GM23338 (cell line): ENCODE data around the gene CCDC157. TPM values are rescaled to one million over a fixed set of nuclear protein-coding genes. Genes with fewer than 3 reads are reported as not detected.

Source experiments
- ATAC-seq: fragments of 200-7000 bp; cut with Tn5 transposase; 3 replicates; pipeline ENCODE4 v1.9.1; 2020
- DNase-seq: peaks from one replicate; pipeline ENCODE4 v3.0.0-alpha.2; 2015; ENCODE audit warnings: low spot score
- H2AFZ ChIP-seq: fragments of 200-600 bp; sonication (generic); 2 replicates; pipeline ENCODE4 v1.8.0; 2016; ENCODE audit warnings: antibody characterized with exemption, mild to moderate bottlenecking, moderate library complexity
- H3F3A ChIP-seq: fragments of 200-600 bp; sonication (generic); replicated peaks from 2 replicates; pipeline ENCODE4 v1.8.0; 2017; ENCODE audit warnings: antibody characterized with exemption, mixed run types, low read depth
- H3K27ac ChIP-seq: fragments of 200-600 bp; sonication (generic); 2 replicates; pipeline ENCODE4 v1.6.1; 2016; ENCODE audit warnings: low read depth
- H3K27me3 ChIP-seq: fragments of 200-600 bp; sonication (generic); 2 replicates; pipeline ENCODE4 v1.8.0; 2016; ENCODE audit warnings: mild to moderate bottlenecking, mixed run types, moderate library complexity; ENCODE audit not compliant: insufficient read depth
- H3K36me3 ChIP-seq: fragments of 200-600 bp; sonication (generic); 2 replicates; pipeline ENCODE4 v1.8.0; 2016; ENCODE audit warnings: mild to moderate bottlenecking; ENCODE audit not compliant: insufficient read depth
- H3K4me1 ChIP-seq: fragments of 200-600 bp; sonication (generic); 2 replicates; pipeline ENCODE4 v1.8.0; 2016; ENCODE audit warnings: mild to moderate bottlenecking, moderate library complexity; ENCODE audit not compliant: insufficient read depth
- H3K4me2 ChIP-seq: fragments of 200-600 bp; sonication (generic); 2 replicates; pipeline ENCODE4 v1.7.1; 2017; ENCODE audit warnings: mixed run types
- H3K4me3 ChIP-seq: fragments of 200-600 bp; sonication (generic); 2 replicates; pipeline ENCODE4 v1.6.1; 2016; ENCODE audit warnings: mixed run types
- H3K79me2 ChIP-seq: fragments of 200-600 bp; sonication (generic); replicated peaks from 2 replicates; pipeline ENCODE4 v1.8.0; 2017; ENCODE audit warnings: mild to moderate bottlenecking; ENCODE audit not compliant: insufficient read depth
- H3K9me2 ChIP-seq: fragments of 200-600 bp; sonication (generic); 2 replicates; pipeline ENCODE4 v1.8.0; 2017; ENCODE audit not compliant: insufficient read depth
- H4K20me1 ChIP-seq: fragments of 200-600 bp; sonication (generic); replicated peaks from 2 replicates; pipeline ENCODE4 v1.8.0; 2017; ENCODE audit warnings: mild to moderate bottlenecking; ENCODE audit not compliant: insufficient read depth
- H3K27ac Mint-ChIP-seq: 2 replicates; pipeline ENCODE4 v1.8.0; 2020; ENCODE audit warnings: inconsistent platforms, mild to moderate bottlenecking, moderate library complexity, mixed read lengths
- H3K27me3 Mint-ChIP-seq: 3 replicates; pipeline ENCODE4 v1.8.0; 2022; ENCODE audit warnings: low read depth, mild to moderate bottlenecking, moderate library complexity, mixed read lengths, inconsistent platforms; ENCODE audit not compliant: insufficient read depth, poor library complexity
- H3K36me3 Mint-ChIP-seq: 3 replicates; pipeline ENCODE4 v1.8.0; 2021; ENCODE audit warnings: low read depth, mild to moderate bottlenecking, inconsistent platforms, moderate library complexity, mixed read lengths
- H3K4me1 Mint-ChIP-seq: 3 replicates; pipeline ENCODE4 v1.8.0; 2020; ENCODE audit warnings: mild to moderate bottlenecking, inconsistent platforms, mixed read lengths
- H3K4me3 Mint-ChIP-seq: 3 replicates; pipeline ENCODE4 v1.8.0; 2021; ENCODE audit warnings: moderate library complexity, mild to moderate bottlenecking, inconsistent platforms, mixed read lengths
- H3K9me3 Mint-ChIP-seq: 3 replicates; pipeline ENCODE4 v1.8.0; 2020; ENCODE audit warnings: moderate library complexity, mild to moderate bottlenecking, inconsistent platforms, mixed read lengths
- CTCF ChIP-seq, 2 experiments: fragments of 200-600 bp in 1 of 2; sonication (generic) in 1 of 2; conservative IDR thresholded peaks; 2 replicates each; pipeline versions ENCODE4 v1.5.1 to v1.6.1; 2016 to 2017; ENCODE audit warnings: antibody characterized with exemption in 2 of 2, low read depth in 2 of 2, mild to moderate bottlenecking in 2 of 2, moderate library complexity in 1 of 2
- ETS1 ChIP-seq: IDR thresholded peaks from 2 replicates; pipeline ENCODE4 v1.6.1; 2016; ENCODE audit warnings: antibody characterized with exemption
- EZH2phosphoT487 ChIP-seq: fragments of 200-600 bp; sonication (generic); IDR thresholded peaks from one replicate; pipeline ENCODE4 v1.8.1; 2018; ENCODE audit warnings: antibody characterized with exemption; ENCODE audit not compliant: unreplicated experiment
- ZNF114 ChIP-seq: fragments of 250-450 bp; sonication (Bioruptor Pico); IDR thresholded peaks from 2 replicates; pipeline ENCODE4 v1.5.0; 2020; ENCODE audit warnings: mild to moderate bottlenecking, moderate library complexity
- ZNF462 ChIP-seq: fragments of 250-450 bp; sonication (Bioruptor Pico); IDR thresholded peaks from 2 replicates; pipeline ENCODE4 v1.5.0; 2020; ENCODE audit warnings: mild to moderate bottlenecking, moderate library complexity
- polyA plus RNA-seq: library from polyadenylated mRNA; unstranded; fragments of >200 nt; fragmentation: Nextera tagmentation; extraction: Ambion mirVana; gene quantifications from 2 replicates; pipeline ENCODE4 v1.2.1, GENCODE V29; 2016
- total RNA-seq: library from RNA; depleted of rRNA; stranded (reverse); fragments of >200 nt; shearing (Covaris generic); gene quantifications from 2 replicates; pipeline ENCODE4 v1.2.3, GENCODE V29; 2014

Gene CCDC157
- total and polyA plus RNA-seq, 2 experiments from 2014 or later, result 3.8 to 7.9 TPM

- TF ChIP-seq ZNF462 (CRISPR knock-in tag) (no peak), CTCF (conservative IDR thresholded peaks at IDR 0.05; ENCODE audit: low read depth in 2 of 2) (no peak), ETS1 (no peak), ZNF114 (CRISPR knock-in tag) (no peak)
Observed at GRCh38 chr22:30325065-30325720, 31.6 kb upstream of the CCDC157 start (continued).

- Histone ChIP-seq H3K79me2 (no peaks in the 10 kb centered on the region), H3F3A (peaks cover 9% of the 10 kb centered on the region), H3K27ac (no peak overlapping the region), H2AFZ (no peak overlapping the region), H3K4me3 (peak overlapping the region; percentile 77), H3K4me2 (peak overlapping the region; percentile 92), H4K20me1 (peaks cover 8% of the 10 kb centered on the region; the same call in 1 of the 2 replicates), H3K36me3 (no peaks in the 10 kb centered on the region), H3K9me2 (no peaks in the 10 kb centered on the region), H3K27me3 (no peaks in the 10 kb centered on the region), H3K4me1 (peaks cover 6% of the 10 kb centered on the region)
- H3K4me1 Mint-ChIP-seq, result peaks cover 25% of the 10 kb centered on the region
- no peak overlapping the region for H3K27ac Mint-ChIP-seq
- DNase-seq, result no peak
- H3K4me3 Mint-ChIP-seq, result peak overlapping the region; percentile 76
- ATAC-seq, result no peak
- no peaks in the 10 kb centered on the region for H3K9me3 Mint-ChIP-seq
- peaks cover 8% of the 10 kb centered on the region for H3K36me3 Mint-ChIP-seq
- peaks cover 8% of the 10 kb centered on the region for H3K27me3 Mint-ChIP-seq
- TF ChIP-seq EZH2phosphoT487 (no peak), ETS1 (no peak)
Observed at GRCh38 chr22:30325724-30326254, 31.0 kb upstream of the CCDC157 start.
